Fibroblast of skin of back (primary cell): Measurements from ENCODE around the gene SFMBT1.

Experiments
- DNase-seq: peaks from one replicate; pipeline ENCODE4 v3.0.0-alpha.2; 2013

The SFMBT1 gene

DNA sequence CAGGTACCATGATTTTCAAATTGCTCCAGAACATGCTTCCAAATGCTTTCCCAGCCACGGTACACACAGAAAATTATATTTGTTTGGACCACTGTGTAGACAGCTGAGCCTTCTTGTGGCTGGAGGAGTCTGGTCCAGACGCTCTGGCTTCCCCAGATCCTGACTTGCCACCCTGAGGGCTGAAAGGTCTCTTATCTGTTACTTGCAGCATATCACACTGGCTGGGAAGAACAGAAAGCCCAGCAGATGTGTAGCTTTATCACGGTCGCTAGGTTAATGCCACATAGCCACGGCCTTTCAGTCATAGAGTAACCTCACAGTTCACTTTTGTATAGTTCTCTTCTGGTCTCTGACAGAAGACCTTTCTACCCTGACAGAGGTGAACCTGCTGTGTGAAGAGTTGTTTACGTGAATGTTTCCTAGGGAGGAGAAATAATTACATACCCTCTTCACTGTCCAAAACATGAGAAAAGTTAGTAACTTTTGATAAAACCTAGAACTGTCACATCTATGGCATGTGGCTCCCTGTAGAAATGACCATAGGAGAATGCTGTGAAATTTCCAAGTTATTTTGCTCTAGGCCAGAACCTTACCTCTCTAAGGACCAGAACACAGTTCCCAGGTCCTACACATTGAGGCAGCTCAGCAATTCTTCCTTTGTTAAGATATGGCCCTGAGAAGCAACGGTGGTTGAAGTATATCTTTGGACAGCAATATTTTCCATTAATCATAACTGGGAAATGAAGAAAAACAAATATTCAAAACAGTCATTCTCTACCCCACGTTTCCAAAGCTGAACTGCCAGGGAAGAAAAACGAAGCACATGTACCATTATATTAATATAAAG lies 132.8 kb downstream of the SFMBT1 start:
- DNase-seq, result no peak

DNA sequence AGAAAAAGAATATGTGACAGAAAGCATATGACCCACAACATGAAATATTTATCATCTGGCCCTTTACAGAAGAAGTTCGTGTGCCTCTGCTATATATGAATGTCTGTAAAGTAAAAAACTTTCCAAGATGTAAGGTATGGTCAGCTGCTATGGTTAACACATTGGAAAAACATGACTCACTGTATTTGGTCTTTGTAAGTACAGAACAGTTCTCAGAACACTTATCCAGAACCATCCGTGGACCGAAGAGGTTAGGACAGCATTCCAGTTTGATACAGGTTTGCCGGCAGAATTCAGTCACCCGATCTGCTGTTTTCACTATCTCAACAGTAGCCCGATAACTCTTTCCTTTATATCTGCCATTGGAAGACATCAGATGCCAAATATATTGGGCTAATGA lies 135.1 kb downstream of the SFMBT1 start:
- no peak for DNase-seq

DNA sequence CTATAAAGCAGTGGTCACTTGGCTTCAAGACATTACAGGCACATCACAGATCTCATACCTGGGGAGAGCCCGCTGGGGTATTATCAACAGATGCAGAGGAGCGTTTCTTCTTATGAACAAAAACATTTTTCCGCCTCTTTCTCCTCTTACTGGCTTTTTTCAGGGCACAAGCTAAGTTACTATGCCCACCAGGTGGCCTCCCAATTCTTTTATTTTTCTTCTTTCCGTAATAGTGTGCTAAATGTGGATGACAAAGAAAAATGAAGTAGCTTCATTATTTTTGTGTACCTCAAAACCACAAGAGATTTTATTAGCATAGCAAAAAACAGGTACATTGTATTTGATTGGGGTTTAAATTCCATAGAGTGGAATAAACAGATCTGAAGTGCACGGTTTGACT lies 138.4 kb downstream of the SFMBT1 start:
- DNase-seq, result no peak

DNA sequence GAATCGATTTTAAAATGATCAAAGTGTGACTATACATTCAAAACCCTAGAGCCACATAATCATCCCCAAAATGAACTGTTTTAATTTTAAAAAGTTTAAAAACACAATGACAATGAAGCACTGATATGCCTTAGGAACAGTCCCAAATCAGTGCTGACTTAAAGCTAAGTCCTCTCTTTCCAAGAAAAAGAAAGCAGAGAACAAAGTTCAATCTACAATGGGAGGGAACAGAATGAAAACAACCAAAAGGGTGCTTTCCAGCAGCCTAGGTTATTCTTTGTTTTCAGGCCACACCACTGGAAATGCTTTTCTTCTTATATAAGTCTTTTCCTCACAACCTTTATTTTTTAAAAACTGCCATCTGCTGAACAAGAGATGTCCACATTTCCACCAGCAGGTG lies 141.3 kb downstream of the SFMBT1 start:
- no peak for DNase-seq

DNA sequence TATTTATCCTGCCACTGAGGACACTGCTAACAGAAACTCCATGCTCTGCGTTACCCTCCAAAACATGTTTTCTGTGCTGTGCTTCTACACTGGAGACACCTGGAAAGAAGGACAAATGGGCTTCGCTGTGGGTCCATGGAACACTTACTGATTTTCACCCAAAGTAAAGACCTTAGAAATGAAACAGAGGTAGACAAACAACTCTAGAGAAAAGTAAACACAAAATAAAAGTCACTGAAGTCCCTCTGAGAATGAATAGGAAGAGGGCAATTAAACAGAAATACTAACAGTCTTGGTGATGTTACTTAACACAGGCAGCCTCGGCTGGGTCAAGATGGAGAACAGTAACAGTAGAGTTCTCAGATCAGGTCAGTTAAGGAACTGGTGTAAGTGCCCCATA lies 141.9 kb downstream of the SFMBT1 start:
- DNase-seq, result no peak

DNA sequence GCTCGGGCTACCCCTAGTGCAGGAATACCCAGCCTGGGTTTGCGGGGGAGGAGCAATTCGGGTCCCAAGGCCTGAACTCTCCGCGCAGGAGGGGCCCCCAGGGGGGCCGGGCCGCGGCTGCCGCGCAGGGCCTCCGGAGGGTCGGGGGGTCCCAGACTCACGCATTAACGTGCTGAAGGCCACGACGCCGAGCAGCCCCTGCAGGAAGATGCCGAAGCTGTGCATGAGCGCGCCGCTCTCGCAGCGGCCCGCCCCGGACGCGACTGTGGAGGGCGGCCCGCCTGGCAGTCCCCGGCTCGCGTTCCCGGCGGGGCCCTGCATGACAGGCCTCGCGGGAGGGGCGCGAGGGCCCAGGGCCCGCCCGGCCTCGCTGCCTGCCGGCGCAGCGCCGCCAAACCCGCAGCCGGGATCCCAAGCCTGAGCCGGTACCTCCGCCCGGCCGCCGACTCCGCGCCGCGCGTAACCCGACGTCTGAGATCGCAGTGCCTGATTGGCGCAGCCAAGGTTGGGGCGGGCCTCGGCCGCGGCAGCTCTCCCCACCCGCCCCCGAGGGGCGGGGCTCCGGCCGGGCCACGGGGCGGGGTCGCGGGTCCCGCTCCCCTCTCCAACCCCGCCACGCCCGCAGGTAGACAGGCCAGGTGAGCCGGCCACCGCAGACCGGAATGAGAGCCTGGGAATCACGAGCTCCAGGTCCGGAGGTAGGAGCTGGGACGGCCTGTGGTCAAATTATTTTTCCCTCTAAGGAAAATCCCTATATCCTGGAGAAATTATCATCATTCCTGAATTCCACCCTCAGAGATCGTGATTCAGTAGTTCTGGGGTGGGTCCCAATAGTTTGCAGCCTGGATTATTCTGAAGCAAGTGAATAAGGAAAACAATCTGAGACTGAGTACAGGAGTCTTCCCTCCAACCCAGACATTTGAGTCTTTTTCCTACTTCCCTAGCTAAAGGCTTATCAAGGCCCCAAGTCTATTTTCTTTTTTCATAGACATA lies 148.4 kb downstream of the SFMBT1 start, which contains the start of gene STIMATE:
TSS of gene STIMATE (minus strand) at position 419 of the 993 bp plus-strand sequence. CDS start at position 321, 98 bp downstream.
- peak; percentile 85 for DNase-seq

DNA sequence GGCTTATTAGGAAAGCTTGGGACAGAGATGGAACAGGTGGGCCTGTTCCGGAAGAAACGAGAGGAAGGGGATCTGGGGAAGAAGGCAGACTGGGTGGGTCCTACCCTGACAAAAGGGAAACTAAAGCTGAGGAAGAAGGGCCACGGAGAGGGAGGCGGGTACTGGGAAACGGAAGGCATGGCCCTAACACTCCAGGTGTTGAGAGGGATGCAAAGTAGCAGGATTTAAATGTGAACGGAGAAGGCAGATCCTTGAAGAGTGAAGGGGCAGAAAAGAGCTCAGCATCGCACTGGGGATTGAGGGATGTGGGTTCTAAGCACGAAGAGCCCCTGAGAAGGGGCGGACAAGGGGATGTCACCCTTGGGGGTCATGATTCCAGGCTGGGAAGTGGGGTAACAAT lies 149.3 kb downstream of the SFMBT1 start:
- no peak for DNase-seq

DNA sequence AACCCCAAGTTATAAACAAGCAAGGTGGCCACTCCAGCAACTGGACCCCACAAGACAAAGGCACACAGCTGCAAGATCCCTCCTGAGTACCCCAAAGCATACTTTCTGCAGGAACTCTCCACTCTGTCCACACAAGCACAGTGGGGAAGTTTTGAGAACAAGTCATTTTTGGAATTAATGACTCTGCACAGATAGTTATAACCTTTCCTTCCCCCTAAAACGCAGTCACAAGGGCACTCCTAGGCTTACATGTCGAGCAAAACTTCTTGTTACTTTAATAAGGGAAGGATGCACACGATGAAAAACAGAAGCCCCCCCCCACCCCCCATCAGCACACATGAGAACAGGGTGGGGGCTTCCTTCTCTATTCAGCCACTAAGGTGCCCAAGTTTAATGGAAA lies 149.7 kb downstream of the SFMBT1 start:
- DNase-seq, result no peak

DNA sequence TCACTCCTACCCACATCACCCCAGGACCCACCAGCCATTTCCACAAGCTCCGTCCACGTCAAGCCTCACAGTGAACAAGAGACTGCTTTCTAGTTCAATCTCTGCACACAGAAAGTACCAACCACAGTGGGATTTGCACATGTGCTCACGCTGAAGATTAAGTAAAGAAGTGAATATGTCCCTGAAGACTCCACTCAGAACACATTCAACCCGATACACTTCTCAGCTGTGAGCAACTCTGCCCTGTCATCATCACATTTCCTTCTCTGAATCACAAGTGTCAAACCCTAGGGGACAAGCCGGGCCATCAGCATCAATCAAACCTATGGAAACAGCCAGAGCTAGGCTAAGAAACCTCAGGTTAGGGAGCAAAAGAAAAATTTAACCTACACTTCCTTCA lies 150.5 kb downstream of the SFMBT1 start:
- DNase-seq, result no peak

DNA sequence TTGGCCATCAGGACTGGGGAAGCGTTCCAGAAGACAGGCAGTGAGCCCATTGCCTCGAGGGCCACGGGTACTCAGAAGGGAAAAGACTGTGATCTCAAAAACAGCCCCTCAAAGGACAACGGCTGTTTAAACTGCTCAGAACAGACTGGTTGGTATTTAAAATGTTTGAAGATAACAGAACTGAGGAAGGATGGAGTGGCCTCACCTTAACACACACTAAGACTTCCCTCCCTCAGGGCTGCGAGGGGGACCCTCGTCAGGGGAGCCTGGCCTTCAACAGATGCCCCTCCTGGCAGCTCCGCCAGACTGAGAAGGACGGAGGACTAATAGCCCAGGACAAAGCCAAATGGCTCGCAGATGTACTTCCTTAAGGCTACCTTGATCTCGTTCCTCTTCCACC lies 151.1 kb downstream of the SFMBT1 start:
- no peak for DNase-seq

DNA sequence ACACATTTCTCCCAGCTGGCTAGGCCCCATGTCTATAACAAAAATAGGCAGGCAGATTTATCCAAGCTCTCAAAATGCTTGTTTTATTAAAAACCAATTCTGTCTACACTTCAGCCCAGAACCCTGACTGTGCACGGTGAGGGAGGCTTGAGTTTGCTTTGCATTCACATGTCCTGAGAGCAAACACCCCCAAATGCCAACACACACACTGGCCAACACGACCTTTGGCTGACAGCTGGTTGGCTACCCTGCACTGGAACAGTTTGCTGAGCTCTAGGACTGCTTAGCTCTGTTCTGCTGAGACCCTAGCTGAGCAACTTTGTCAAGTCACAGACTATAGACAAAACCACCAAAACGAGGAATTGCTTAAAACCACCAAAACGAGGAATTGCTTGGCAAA lies 152.2 kb downstream of the SFMBT1 start:
- no peak for DNase-seq

DNA sequence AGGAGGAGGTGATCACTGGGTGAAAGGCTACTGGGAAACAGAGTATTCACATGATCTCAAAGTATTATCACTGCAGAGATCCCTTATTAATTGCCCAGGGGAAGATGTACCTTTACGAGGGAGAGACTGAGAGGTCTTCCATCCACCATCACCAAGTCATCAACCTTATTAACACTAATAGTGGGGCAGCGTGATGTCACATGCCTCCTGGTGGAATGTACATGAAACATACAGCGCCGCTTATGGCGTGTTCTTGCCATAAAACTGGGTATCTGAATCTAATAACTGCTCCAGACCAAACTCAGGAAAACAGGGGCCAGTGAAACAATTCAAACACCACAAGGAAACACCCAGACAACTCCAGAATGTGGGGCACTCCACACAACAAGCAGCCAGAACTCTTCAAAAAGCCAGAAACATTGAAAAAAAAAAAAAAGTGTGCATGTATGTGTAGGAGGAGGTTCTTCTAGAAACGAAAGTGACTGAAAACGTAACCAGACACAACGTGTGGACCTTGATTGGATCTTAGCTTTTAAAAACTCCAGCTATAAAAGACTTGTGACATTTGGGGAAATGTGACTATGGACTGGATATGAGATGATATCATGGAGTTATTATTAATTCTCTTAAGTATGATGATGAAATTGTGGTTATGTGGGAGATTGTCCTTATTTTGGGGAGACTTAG lies 153.1 kb downstream of the SFMBT1 start:
- DNase-seq, result no peak

DNA sequence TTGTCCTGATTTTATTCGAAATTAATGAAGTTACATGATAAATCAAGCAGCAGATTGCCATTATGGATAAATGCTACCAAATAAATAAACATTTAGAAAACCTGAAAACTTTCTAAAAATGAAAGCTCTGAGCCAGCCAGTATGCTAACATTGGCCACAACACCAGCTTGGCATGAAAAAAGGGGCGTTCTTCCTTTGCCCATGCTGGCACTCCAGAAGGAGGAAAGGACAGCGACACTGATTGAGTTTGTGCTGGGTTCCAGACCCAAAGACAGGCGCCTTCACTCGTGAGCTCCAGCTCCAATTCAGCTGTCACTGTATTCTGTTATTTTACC lies 153.6 kb downstream of the SFMBT1 start:
- DNase-seq, result no peak

DNA sequence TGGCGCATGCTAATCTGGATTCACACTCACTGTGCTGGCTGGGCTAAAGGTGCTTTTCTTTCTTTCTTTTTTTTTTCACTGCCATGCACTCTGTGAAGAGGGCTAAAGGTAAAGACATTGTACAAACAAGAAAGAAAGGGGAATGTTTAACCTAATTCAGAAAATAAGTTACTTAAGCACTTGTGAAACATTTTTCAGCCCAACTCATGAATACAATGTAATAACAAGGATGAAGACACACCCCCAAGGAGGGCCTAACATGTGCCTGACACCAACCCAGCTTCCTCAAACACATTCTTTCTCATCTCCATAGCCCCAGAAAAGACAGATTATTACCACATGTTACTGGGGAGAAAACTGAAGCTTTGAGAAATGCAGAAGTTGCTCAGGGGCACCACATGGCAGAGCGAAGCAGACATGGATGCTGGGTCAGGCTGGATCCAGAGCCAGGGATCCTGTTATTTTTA lies 154.2 kb downstream of the SFMBT1 start:
- peak; percentile 18 for DNase-seq

DNA sequence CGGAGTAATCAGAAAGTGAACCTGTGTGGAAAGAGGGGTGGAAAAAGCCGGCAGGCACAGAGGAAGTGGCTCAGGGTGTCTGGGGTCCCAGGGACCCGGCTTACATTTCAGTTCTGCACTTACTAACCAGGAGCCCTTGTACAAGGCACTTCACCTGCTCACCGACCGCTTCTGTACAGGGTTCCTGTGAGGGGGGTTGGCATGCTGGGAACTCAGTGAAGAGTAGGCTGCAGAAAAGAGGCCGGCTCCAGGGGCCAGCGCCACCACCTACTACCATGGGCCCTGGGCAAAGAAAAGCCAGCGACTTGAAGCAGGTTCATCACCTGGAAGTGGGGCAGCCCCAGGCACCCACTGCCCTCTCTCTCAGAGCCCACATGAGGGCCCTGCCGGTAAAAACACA lies 154.7 kb downstream of the SFMBT1 start:
- no peak for DNase-seq

DNA sequence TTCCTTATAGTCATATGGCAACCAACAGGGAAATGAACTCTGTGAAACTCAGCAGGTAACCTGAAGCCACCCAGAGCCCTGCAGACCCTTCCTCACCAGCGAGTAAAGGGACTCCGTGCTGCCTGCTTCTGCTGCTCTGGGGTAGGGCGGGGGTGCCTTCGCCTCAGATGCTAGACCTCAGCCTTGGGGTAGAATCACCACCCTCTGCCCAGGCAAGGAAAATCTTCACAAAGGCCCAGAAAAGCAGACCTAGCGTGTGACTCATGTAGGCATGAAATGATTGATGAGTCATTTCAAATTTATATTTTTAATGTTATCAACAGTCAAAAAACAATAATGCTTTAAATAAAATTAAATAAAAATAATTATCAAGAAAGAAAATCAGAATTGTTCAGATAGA lies 155.1 kb downstream of the SFMBT1 start:
- DNase-seq, result peak; percentile 28

DNA sequence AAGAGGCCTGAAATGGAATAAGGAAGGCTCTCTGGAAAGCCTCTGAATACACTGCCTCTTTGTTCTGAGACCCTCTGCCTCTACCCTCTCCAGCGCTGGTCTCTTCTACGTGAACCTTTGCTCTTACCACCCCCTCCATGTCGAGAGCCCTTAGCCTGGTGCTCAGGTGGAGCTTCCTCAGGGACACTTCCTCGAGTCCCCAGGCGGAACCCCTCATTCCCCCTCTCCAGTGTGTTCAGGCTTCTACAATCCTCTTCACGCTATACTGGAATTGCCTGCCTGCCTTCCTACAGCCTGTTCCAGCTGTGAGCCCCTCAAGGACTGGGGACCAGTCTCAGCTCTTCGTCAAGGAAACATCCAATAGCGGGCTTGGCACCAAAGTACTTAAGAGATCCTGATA lies 156.0 kb downstream of the SFMBT1 start:
- no peak for DNase-seq

DNA sequence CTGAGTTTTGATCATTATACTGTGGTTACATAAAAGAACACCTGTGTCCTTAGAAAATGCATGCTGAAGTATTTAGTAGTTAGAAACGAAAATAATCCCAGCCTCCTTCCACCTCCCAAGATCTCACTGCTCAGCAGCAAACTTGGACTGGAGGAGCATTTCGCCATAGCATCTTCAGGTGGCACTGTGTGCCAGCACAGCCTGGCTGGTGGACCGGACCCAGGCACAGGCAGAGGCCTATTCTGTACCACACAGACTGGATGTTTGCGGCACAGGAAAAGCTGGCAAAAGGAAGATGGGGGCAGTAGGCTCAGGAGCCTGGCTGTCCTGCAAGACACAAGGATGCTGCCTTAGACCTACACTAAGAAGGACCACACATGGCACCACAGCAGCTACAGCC lies 158.7 kb downstream of the SFMBT1 start:
- DNase-seq, result no peak

DNA sequence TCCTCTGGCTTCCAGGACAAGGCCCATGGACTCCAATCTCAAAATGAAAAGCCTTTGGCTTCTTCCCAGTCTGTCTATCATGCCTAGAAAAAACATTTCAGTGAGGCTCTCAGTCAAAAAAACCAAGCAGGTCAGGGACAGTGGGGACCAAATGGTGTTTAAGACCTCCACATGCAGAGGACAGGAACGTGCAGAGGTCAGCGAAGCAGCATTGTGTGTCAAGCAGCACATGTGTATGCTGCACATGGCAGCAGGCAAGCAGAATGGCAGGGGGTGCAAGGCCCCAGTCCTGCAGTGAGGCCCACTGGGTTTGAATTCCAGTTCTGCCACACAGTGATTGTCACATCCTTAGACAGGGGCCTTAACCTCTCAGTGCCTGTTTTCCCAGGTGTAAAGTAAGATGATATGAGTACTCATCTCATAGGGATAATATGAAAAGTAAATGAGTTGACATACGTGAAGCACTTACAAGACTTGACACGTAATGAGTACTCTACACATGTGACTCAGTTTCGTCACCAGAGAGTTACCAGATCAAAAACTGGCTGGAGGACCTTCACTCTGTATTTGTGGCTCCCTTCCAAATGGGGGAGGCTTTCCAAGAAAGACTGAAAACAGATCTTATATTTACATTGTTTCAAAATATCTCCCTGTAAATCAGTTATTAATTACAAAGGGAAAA lies 159.7 kb downstream of the SFMBT1 start:
- DNase-seq, result no peak

DNA sequence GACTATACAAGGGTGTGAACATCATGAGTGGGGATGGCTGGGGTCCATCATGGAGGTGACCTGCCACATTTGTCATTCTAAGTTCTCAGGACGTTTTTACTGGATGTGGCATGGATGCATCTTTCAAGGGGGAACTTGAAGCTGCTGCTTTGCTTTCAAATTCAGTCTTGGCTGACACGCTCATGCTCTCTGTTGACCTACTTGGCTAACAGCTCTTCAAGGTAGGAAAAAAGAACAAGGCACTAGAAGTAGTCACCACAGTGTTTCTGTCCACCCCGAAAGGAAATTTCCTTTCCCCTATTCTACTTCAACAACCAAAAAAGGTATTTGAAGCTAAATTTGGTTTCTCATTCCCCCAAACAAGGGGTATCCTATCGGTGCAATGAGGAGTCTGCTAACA lies 163.5 kb downstream of the SFMBT1 start:
- no peak for DNase-seq

DNA sequence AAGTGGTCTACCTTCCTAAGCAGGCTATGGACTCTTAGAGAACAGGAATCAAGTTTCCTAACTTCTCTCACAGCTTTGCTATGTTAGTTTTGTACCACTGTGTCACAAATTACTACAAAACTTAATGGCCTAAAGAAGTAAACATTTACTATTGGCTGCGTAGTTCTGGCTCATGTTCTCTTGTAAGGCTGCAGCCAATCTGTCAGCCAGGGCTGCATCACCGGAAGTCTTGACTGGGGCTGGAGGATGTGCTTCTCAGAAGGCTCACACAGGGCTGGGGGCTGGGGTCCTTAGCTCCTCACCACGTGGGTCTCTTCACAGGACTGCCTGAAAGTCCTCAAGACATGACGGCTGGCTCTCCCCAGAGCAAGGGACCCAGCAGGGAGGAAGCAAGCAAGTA lies 164.0 kb downstream of the SFMBT1 start:
- DNase-seq, result no peak

DNA sequence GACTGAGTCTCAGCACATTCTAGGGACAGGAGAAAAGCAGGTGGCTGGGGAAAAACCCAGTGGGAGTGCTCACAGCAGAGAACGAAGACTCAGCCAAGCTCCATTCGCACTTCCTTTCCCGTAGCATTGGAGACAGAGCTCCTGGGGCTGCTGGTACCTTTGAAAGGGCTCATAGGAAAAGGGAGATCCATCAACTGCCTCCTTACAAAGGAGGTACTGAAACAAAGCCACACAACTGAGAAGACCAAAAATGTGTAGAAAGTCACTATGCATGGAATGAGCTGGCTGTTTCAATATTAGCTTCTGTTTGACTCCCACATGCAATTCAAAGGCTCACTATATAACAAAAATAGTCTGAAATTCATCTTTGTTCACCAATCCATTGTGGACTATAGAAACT lies 165.4 kb downstream of the SFMBT1 start:
- no peak for DNase-seq
